ENCODE data around the gene SLC12A1.

GRCh38 chr15:48273049-48273448 is 66.9 kb downstream of the SLC12A1 start:
- TF ChIP-seq CTCF (IDR thresholded peaks at IDR 0.05) (no peak), POLR2A (IDR thresholded peaks at IDR 0.05) (no peak)

Measured in adrenal gland (tissue), 5 donors.